ENCODE measurements around the gene EVC.

EVC gene

DNA sequence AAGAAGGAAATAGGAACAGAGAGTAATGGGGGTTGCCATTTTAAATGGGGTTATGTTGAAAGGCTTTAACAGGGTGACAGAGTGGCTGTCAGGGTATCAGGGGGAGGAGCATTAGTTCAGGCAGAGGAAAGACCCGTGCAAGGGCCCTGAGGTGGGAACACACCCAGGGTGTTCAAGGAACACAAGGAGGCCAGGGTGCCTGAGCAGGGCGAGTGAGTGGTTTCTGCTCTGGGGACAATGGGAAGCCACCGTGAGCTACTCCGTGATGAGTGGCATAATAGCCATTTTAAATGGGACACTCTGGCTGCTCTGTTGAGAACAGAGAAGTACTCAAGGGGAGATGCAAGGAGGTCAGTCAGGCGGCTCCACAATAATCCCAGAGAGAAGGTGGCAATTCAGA lies 7.2 kb upstream of the EVC start:
- no peak for TF ChIP-seq ZBTB7A (IDR thresholded peaks at IDR 0.05; ENCODE audit: low read depth)
- TF ChIP-seq, protein P1, sequence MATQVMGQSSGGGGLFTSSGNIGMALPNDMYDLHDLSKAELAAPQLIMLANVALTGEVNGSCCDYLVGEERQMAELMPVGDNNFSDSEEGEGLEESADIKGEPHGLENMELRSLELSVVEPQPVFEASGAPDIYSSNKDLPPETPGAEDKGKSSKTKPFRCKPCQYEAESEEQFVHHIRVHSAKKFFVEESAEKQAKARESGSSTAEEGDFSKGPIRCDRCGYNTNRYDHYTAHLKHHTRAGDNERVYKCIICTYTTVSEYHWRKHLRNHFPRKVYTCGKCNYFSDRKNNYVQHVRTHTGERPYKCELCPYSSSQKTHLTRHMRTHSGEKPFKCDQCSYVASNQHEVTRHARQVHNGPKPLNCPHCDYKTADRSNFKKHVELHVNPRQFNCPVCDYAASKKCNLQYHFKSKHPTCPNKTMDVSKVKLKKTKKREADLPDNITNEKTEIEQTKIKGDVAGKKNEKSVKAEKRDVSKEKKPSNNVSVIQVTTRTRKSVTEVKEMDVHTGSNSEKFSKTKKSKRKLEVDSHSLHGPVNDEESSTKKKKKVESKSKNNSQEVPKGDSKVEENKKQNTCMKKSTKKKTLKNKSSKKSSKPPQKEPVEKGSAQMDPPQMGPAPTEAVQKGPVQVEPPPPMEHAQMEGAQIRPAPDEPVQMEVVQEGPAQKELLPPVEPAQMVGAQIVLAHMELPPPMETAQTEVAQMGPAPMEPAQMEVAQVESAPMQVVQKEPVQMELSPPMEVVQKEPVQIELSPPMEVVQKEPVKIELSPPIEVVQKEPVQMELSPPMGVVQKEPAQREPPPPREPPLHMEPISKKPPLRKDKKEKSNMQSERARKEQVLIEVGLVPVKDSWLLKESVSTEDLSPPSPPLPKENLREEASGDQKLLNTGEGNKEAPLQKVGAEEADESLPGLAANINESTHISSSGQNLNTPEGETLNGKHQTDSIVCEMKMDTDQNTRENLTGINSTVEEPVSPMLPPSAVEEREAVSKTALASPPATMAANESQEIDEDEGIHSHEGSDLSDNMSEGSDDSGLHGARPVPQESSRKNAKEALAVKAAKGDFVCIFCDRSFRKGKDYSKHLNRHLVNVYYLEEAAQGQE (IDR thresholded peaks at IDR 0.05; ENCODE audit: low read depth) = no peak
- no peak for TF ChIP-seq CREB1 (IDR thresholded peaks at IDR 0.05; ENCODE audit: low read depth)
- TF ChIP-seq EP300 (IDR thresholded peaks at IDR 0.05; ENCODE audit: borderline replicate concordance) = no peak
- TF ChIP-seq TEAD4 (IDR thresholded peaks at IDR 0.05) = no peak
- no peak for TF ChIP-seq TCF12 (IDR thresholded peaks at IDR 0.05; ENCODE audit: low read depth)
- no peak for TF ChIP-seq FOXM1 (IDR thresholded peaks at IDR 0.05; ENCODE audit: borderline replicate concordance, low read depth)
- no peak for TF ChIP-seq EGR1 (IDR thresholded peaks at IDR 0.05)
- TF ChIP-seq TAF1 (IDR thresholded peaks at IDR 0.05; ENCODE audit: low read depth) = no peak
- no peak for TF ChIP-seq YY1 (IDR thresholded peaks at IDR 0.05; ENCODE audit: low read depth)
- no peak for TF ChIP-seq CEBPB (IDR thresholded peaks at IDR 0.05)
- no peak for TF ChIP-seq MAX (IDR thresholded peaks at IDR 0.05)
- TF ChIP-seq USF1 (IDR thresholded peaks at IDR 0.05) = no peak
- no peak for TF ChIP-seq NFIC (IDR thresholded peaks at IDR 0.05)

- no peak for TF ChIP-seq EGR1 (IDR thresholded peaks at IDR 0.05)
- no peak for TF ChIP-seq TAF1 (IDR thresholded peaks at IDR 0.05; ENCODE audit: low read depth)
- TF ChIP-seq MAX (IDR thresholded peaks at IDR 0.05) = no peak
- TF ChIP-seq EP300 (IDR thresholded peaks at IDR 0.05; ENCODE audit: borderline replicate concordance) = no peak
- TF ChIP-seq FOXM1 (IDR thresholded peaks at IDR 0.05; ENCODE audit: borderline replicate concordance, low read depth) = no peak
- no peak for TF ChIP-seq TEAD4 (IDR thresholded peaks at IDR 0.05)
- no peak for TF ChIP-seq TCF12 (IDR thresholded peaks at IDR 0.05; ENCODE audit: low read depth)
- TF ChIP-seq, protein P1 (IDR thresholded peaks at IDR 0.05; ENCODE audit: low read depth) = no peak
- TF ChIP-seq CEBPB (IDR thresholded peaks at IDR 0.05) = no peak
Measured at GRCh38 chr4:5704276-5704675, 6.7 kb upstream of the EVC start.

DNA sequence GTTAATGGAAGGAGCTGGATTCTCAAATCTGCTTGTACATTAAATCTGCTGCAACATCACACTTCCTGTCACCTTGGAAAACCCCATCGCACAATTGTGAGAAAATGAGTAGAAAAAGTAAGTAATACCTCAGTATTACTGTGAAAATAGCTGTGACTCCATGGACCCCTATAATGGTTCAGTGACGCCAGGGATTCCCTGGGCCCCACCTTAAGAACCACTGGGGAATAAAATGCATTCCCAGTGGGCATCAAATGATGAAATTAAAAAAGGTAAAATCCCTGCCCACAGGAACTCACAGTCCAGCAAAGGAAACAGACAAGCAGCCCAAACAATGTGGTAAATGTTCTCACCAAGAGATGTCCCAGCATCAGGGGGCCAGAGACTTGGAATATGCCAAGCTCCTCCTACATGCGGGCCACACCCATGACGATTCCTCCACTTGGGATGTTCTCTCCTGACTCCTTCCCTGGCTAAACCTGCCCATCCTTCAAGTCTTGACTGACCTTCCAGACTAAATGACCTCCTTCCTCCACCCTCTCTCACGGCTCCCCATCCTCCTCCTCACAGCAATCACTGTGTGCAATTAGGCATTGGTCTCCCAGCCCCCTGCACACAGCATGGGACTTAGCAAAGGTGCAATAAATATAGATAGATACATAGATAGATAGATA lies 5.2 kb upstream of the EVC start:
- TF ChIP-seq TEAD4 (IDR thresholded peaks at IDR 0.05) (no peak), FOXM1 (IDR thresholded peaks at IDR 0.05; ENCODE audit: borderline replicate concordance, low read depth) (no peak), YY1 (IDR thresholded peaks at IDR 0.05; ENCODE audit: low read depth) (no peak), TCF12 (IDR thresholded peaks at IDR 0.05; ENCODE audit: low read depth) (no peak)
- TF ChIP-seq, protein P1 (IDR thresholded peaks at IDR 0.05; ENCODE audit: low read depth) = no peak

- TF ChIP-seq MAX (IDR thresholded peaks at IDR 0.05) (no peak), TEAD4 (IDR thresholded peaks at IDR 0.05) (no peak), EGR1 (IDR thresholded peaks at IDR 0.05) (no peak), FOXM1 (IDR thresholded peaks at IDR 0.05; ENCODE audit: borderline replicate concordance, low read depth) (no peak), CREB1 (IDR thresholded peaks at IDR 0.05; ENCODE audit: low read depth) (no peak), NFIC (IDR thresholded peaks at IDR 0.05) (no peak), TCF12 (IDR thresholded peaks at IDR 0.05; ENCODE audit: low read depth) (no peak), EP300 (IDR thresholded peaks at IDR 0.05; ENCODE audit: borderline replicate concordance) (no peak), YY1 (IDR thresholded peaks at IDR 0.05; ENCODE audit: low read depth) (no peak), USF1 (IDR thresholded peaks at IDR 0.05) (no peak)
- TF ChIP-seq, protein P1 (IDR thresholded peaks at IDR 0.05; ENCODE audit: low read depth) = no peak
Measured at GRCh38 chr4:5706486-5707290, 4.3 kb upstream of the EVC start.
